Mammary epithelial cell (primary cell): Measurements from ENCODE around the gene CNGA1.

ENCODE experiments used
- EZH2 ChIP-seq: IDR thresholded peaks from 2 replicates; pipeline ENCODE4 v1.6.1; 2012; ENCODE audit warnings: low read length, inconsistent platforms, borderline replicate concordance
- TF ChIP-seq, protein P1 (sequence below), 2 donors: IDR thresholded peaks in 1 of 2; conservative IDR thresholded peaks in 1 of 2; 2 replicates each; pipeline ENCODE4 v1.5.1; 2011 to 2012; ENCODE audit warnings: inconsistent platforms in 2 of 2, low read length in 2 of 2, mild to moderate bottlenecking in 2 of 2, control low read depth in 1 of 2, low read depth in 1 of 2; ENCODE audit not compliant: insufficient read depth in 1 of 2; ENCODE audit errors: extremely low read depth in 1 of 2

DNA sequence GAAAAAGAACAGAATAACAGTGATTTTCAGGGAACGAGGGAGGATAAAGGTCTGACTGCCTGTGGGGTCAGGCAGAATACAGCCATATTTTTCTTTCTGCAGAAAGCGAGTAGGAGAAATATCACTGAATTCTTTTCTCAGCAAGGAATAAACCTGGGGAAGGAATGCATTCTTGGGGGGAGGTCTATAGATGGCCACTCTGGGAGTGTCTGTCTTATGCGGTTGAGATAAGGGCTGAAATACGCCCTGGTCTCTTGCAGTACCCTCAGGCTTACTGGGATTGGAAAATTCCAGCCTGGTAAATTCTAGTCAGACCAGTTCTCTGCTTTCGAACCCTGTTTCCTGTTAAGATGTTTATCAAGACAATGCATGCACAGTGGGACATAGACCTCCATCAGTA lies 26.3 kb downstream of the CNGA1 start:
- TF ChIP-seq, protein P1, sequence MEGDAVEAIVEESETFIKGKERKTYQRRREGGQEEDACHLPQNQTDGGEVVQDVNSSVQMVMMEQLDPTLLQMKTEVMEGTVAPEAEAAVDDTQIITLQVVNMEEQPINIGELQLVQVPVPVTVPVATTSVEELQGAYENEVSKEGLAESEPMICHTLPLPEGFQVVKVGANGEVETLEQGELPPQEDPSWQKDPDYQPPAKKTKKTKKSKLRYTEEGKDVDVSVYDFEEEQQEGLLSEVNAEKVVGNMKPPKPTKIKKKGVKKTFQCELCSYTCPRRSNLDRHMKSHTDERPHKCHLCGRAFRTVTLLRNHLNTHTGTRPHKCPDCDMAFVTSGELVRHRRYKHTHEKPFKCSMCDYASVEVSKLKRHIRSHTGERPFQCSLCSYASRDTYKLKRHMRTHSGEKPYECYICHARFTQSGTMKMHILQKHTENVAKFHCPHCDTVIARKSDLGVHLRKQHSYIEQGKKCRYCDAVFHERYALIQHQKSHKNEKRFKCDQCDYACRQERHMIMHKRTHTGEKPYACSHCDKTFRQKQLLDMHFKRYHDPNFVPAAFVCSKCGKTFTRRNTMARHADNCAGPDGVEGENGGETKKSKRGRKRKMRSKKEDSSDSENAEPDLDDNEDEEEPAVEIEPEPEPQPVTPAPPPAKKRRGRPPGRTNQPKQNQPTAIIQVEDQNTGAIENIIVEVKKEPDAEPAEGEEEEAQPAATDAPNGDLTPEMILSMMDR (conservative IDR thresholded peaks at IDR 0.05 in 1 of 2, IDR thresholded peaks at IDR 0.05 in 1 of 2; ENCODE audit: extremely low read depth in 1 of 2, insufficient read depth in 1 of 2, low read depth in 1 of 2, low read length in 2 of 2) = no peak
- no peak for TF ChIP-seq EZH2
